Kasumi-1 (cell line): ENCODE data around the gene CZIB.

Experiments
- DNase-seq, 2 experiments: peaks; one replicate each; lab custom pipeline; 2025; lab: John Stamatoyannopoulos, UW

Gene CZIB

DNA sequence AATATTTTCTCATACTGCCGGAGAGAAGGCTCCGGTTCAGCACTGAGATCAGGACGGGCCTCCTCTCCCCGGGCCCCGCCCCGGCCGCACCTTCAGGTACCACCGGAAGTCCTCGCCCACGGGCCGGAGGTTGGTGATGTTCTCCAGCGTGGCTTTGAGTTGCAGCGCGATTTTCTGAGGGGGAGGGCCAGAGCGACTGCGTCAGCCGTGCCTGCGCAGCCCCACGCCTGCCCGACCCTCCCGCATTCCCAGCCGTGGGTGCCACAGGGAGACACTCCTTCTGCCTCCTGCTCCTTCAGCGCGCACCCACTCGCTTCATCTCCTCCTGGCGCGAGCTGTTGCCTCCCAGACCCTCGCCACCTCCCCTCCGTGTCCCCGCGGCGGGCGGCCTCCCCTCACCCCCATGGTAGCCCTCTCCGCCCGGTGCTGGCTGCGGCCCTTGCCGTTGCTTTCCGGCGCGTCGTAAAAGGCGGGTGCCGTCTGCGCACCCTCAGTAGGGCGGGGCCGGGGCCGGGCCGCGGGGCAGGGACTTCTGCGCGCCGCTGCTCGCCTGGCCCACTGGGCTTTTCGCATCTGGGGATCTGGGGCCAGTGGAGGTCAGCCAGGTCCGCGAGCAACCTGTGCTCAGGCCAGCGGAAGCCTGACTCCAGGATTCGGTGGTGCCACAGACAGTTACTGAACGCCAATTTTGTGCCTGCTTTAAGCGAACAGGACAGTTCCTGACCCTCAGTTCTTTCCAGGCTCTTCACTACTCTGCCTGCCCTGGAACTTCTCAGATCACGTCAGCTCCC, at the start of gene CZIB:
TSS of gene CZIB (minus strand) at position 464 of the 791 bp plus-strand sequence. CDS start at position 405, 59 bp downstream.
- DNase-seq, result peak; percentile 78 to 84

DNA sequence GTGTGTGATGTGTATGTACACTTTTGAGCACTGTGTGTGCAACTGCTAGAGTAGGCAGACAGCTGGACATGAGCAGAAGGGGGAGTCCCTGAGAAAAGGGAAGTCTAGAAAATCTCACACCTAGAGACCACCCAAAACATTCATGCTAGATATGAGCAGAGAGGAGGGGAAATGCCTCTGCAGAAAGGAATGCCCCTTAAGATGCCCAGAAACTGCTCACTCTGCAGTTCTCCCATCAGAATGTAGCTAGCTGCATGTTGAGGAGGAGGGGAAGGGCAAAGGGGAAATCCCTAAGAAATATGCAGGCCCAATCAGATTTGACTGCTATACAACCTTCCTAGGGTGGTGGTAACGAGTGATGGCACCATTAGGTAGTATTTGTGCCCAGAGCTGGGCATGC, 49.7 kb upstream of the CZIB start:
- no peak for DNase-seq

DNA sequence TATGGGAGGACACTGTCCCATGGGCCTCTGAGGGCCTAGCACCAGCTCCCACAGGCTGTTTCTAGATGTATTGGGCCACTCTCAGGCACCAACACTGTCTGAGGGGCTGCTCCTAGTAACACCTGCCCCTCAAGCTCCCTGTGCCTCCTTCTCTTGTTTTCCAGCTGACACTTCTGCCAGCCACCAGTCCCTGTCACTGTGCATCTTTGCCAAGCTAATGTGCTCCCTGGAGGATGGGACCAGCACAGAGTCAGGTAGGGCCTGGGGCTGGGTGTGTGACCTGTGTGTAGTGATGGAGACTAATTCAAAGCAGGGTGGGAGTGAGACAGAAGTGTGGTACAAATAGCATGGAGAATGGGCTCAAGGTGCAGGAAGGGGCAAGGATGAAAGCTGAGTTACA, 47.3 kb upstream of the CZIB start:
- DNase-seq, result no peak

DNA sequence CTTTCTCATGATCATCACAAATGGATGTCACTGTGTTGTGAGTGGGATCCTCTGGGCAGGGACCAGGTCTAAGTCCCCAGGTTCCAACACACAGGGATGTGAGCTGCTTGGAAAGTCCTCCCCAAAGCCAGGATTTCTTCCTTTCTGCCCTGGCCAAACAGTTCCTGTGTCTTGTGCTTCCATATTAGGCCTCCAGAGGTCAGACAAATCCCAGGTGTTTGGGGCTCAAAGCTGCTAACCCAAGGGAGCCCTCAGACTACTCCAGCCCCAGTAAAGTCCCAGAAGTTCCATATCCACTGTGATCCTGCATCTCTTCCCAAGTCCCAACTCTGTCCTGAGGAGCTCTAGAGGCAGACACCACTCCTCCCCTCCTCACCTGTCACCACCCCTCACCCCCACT, 45.6 kb upstream of the CZIB start:
- peak in 1 of 2 experiments; percentile 10 for DNase-seq

DNA sequence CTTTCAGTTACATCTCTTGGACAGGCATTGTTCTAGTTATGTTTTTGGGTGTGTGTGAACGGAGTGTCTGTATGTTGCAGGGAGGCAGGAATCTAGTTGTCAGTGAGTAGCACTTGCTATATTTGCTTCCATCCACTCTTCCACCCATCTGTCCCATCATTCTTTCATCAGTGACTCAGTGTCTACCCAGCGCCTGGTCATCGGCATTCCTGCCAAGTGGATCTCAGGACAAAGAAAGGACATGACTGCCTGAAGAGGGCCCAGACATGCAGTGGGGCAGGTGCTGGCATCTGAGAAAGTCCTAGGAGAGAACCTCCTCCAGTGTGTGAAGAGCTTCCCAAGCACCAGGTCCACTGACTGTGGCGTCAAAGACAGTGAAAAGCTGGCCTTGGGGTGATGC, 45.1 kb upstream of the CZIB start:
- no peak for DNase-seq

DNA sequence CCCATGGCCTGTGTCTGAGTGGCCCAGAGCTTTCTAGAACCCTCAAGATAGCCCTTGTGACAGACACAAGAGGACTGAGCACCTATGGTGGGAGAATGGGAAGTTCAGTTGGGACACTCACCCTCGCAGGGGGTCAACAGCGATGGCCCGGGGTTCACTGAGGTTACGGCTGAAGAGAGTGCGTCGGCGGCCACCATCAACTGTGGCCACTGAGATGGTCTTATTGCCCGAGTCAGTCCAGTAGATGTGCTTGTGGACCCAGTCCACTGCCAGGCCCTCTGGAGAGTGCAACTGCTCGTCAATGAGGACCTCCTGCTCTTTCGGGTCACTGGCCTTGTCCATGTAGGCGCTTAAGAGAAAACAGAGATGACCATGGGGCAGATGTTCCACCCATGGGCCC, 43.6 kb upstream of the CZIB start:
- no peak for DNase-seq

DNA sequence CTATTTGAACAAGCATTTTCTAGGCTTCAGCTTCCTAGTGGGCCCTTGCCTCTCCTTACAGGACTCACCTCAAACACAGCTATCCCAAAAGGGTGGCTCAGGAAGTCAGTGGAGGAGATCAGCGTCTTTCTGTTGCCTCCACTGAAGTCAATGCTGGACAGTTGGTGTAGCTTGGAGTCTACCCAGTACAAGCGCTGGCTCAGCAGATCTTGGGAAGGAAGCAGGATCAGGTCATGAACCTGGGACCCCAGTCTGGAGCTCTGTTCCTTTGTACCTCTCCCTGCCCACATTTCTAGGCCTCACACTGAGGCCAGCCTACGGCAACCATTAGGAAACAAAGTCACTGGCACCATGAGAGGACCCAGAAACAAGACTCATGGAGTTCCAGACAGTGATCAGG, 41.6 kb upstream of the CZIB start:
- no peak for DNase-seq

DNA sequence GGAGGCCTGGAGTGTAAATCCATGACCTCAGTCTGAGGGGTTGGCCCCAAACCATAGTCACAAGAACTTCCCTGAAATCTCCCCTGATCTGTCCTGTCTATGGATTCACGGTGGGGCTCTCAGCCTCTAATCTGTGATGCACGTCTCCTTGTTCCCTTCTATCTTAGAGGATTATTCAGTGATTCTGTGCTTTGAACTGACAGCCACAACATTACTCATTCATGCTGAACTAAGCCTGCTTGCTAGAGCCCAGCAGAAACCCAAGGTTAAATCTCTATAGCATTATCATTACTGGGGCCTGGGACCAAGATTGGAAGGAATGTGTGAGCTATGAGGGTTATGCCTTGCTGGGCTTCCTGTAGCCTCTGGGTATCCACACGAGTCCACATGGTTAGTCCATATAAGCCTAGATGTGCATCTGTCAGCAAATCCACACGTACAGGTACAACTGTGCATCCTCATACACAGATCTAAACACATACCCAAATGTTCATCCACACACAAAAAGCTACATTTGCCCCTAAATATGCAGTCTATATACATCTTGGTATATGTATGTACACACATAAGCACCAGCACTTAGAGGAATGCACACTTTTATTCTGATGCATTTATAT, 40.3 kb upstream of the CZIB start:
- no peak for DNase-seq

DNA sequence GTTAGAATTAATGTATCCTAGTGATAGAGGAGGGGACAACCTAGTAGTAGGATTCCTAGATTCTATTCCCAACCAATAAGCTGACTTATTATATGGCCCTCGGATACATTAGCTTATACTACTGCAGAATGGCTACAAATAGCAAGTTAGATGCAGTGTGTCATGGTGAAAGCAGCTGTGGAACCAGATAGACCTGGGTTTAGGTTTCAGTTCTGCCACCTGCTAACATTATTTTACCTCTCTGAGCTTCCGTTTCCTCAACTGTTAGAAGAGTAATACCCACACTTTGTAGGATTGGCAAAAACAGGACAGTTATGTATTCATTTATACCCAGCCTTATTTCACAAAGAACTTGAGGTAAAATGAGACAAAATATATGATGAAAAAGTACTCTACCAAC, 39.5 kb upstream of the CZIB start:
- no peak for DNase-seq

DNA sequence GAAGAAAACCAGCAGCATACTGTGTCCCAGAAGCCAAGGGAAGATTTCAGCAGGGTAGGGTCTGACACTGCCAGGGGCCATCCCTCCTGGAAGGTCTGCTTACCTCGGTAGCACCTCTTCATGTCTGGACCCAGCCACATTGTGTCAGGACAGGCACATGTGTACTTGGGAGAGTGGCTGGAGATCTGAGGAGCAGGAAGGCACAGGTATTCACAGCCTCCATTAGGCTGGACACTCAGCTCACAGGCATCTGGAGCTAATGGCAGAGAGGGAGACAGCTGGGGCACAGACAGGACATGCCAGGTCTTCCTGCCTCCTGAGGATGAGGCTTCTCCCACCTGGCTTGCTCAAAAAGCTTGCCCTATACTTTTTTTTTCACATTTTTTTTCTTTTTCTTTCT, 37.8 kb upstream of the CZIB start:
- no peak for DNase-seq

DNA sequence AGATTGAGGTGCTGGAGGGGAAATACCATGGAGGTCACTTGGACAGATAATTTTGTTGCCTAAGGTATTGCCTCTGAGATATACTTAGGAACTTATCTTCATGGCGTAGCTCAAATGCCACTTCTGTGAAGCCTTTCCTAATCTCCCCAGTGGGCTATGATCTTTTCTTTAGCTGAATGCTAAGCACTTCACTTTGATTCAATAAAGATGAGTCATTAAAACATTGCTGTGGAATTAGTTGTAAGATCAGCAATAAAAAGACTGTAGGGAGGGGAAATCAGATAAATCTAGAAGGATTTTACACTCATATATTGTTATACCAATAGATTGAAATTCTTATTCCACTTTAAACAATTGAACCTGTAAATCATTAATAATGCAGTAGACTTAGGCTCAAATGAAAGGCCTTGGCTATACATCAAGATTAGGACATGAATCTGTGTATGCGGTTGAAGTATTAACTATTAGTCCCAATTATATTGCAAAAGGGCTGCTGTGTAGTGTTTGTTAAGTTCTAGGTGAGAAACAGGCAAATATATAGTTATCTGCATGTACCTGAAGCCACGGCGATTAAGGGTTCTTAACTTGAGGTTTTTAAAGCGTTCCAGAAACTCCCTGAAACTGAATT, 37.1 kb upstream of the CZIB start:
- DNase-seq, result no peak

DNA sequence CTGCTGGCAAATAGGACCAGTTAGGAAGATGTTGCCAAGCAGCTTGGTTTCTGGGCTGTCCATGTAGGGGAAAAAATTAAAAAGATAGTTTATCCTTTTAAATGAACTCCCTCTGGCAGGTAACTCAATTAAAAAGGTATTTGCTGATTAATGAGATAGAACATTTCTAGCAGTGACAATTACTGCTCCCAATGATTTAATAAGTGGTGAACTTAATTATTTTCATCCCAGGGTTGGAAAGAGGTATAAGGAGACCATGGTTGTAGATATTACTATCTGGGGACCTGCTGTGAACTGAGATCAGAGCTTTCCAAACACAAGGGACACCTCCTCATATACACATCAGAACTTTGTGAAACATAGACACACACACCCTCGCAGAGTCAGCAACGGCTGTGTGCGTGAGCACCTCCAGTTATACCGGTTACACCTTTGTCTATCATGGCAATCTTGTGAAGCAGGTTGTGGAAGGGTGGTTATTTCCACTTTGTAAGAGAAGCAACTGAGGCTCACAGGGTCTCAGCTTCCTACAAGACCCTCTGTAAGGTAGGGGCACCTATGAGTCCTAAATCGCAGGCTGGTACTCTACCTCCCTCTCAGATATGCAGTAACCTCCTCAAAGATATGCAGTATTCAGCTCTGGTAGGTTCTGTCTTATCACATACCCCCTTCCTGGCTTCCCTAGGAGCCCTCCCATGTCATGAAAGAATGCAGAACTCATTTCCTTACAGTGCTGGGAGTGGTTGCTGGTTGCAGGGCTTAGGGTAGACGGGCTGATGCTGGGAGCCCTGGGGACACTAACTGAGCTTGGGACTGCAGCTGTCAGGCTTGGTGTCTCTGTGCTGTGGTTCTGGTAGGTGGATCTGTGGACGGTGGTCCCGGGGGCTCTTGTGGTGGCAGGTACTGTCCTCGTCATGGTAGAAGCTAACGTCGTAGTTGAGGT, 36.3 kb upstream of the CZIB start:
- no peak for DNase-seq

DNA sequence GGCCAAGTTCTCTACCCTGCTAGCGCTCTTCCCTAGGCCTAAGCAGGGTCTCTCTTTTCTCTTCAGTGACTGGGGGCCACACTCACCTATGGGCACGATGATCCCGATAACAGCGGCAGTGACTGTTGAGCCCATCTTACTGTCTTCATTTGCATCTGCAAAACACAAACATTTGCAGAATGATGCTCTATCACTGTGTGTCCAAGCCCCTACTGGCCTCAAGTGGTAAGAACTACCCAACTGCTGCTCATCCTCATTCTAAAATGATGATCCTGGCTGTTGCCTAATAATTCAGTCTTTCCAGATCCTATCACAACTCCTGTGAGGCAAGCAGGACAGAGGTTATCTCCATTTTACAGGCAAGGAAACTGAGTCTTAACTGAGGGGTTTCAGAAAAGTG, 34.6 kb upstream of the CZIB start:
- no peak for DNase-seq

DNA sequence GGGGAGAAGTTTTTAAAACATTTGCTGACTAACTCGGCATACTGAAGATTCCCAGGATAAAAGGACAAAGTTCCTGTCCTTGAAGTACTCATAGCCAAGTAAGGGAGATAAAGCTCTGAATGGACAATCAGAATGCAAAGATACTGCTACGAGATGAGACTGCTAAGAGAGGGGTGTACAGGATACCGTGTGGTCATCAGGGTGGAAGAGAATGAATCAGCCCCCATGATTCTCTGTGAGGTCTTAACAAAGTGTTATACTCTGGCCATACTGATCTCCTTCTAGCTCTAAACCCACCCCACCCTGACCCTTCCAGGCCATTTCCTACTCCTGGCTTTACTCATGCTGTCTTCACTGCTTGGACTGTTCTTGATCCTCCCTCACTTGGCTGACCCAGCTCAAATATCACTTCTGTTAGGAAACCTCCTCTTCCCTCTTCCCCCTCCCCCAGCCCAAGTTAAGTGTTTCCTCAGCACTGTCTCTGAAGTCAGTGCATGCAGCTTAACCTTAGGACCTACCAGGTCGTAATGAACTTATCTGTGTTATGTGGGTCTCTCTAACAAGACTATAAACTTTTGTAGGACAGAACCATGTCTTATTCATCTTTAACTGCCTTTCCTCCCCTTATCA, 33.7 kb upstream of the CZIB start:
- DNase-seq, result no peak

DNA sequence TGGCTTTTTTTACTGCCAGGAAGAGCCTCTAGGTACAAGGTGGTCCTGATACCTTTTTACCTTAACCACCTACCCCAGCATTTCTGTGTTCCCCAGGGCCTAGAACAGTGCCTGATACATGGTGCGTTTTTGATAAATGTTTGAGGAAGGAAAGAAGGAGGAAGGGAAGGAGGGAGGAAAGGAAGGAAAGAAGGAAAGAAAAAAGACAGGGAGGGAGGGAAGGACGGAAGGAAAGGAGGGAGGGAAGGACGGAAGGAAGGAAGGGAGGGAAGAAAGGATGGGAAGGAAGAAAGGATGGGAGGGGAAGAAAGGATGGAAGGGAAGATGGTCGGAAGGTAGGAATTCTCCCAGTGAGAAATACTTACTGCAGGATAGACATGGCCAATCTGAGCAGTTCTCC, 29.9 kb upstream of the CZIB start:
- DNase-seq, result no peak

DNA sequence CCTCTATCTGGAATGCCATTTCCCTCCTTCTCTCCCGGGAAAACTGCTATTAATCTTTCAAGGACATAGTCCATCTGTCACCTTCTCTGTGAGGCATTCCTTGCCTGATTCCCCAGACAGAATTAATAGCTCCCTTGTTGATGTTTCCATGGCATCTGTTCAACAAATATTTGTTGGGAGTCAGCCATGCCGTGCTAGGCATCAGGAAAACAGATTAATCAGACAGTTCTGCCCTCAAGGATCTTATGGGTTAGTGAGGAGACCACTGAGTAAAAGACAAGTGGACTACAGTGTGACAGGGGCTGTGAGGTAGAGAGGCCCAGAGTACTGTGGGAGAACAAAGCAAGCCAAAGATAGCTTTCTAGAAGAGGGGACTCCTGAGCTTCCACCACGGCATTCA, 29.3 kb upstream of the CZIB start:
- DNase-seq, result no peak

DNA sequence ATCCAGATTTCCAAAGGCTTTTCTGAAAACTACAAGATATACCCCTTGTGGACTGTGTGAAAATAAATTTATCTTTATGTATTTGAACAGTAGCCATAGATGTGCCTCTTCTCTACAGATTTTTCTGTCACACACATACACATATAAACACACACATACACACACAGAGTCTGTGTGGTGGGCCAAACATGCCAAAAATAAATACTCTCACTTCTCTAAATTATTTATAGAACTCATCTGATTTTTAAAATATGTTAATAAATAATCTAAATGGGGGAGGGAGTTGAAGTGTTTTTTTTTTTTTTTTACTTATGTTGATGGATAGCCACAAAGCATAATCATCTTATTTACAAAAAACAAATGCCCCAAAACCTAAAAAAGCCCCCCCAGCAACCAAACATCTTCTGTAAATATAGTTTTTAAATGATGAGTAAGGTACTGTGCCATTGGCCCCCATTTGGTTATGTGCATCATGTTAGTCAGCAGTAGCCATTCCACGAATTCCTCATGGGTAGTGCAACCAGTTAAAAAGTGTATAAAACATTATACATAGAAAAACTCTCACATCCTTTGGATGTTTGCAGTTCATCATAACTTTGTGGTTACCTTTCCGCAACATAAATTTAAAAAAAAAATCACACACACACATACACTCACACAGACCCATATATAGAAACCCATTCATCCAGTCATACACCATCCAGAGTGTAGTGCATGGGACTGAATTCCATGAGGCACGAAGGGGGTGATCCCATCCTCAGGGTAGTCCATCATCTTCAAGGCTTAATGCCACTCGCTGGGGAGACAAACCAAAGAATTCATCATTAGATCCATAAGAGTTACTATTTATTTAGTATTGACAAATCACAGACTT, 26.1 kb upstream of the CZIB start:
- no peak for DNase-seq

DNA sequence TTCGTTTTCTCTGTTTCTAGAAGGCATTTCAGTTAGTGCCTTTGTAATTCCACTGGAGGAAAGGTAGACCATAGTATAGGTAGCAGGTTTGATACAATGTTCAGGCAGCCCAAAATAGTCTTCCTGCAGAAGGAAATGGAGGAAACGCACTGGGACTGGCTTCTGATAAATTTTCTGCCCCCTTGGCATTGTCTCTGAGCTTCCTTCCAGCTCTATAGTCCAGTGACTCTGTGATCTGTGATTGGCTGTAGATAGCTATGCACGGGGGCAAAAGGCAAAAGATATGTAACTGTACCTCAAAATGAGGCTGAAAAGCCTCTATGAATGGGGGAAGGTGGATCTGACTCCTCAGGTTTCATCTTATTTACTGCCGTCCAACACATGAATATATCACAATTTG, 23.7 kb upstream of the CZIB start:
- no peak for DNase-seq

DNA sequence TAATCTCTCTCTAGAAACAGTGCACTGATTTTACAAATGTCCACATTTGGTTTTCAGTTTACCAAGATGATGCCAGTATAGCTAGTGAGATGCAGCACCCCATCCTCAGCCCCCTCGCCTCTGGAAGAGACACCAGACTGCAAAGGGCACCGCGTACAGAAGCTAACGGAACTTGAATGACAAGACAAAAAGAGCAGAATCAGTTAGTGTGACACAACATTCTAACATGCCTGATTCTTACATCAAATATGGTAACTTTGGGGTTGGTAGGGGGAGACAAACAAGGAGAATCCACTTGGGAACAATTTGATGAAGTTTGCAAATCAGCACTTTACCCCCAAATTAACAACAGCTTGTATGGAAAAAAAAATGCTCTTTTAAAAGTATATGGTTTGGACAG, 21.9 kb upstream of the CZIB start:
- no peak for DNase-seq

DNA sequence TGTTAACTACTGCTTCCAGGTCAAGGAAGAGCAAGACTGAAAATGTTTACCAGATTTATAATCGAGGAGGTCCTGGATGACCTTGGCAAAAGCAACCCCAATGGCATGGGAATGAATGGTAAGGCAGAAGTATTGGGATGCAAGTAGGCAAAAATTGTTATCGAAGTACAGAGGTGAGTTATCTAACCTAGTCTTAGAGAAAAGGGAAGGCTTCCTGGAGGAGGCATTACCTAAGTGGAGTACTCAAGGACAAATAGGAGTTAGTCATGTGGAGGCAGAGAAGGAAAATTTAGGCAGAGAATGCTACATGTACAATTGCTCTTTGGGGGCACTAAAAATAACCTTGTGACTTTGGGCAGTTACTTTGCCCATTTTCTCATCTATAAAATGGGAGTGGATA, 21.4 kb upstream of the CZIB start:
- no peak for DNase-seq
